ENCODE data around the gene IPO11. TPM values are rescaled to one million over a fixed set of nuclear protein-coding genes. Genes with fewer than 3 reads are reported as not detected.

IPO11 gene
- total and polyA plus RNA-seq, 4 donors = 4.7 to 20.6 (median 9.0) TPM

GRCh38 chr5:62450259-62450658 is 37.7 kb downstream of the IPO11 start:
- no peaks in the 10 kb centered on the region for H3K27me3 ChIP-seq (ENCODE audit: control insufficient read depth in 4 of 4, insufficient read depth in 4 of 4, low read length in 3 of 4)
- no peak for DNase-seq (ENCODE audit: low spot score)
- WGBS = 93% methylated on average over 2 of the region's 2 CpGs
- no peak overlapping the region for H3K9ac ChIP-seq (ENCODE audit: low read depth in 1 of 2, low read length in 2 of 2)
- no peak overlapping the region for H3K4me3 ChIP-seq (ENCODE audit: low read depth in 1 of 3, low read length in 3 of 3)
- H3K27ac ChIP-seq (ENCODE audit: low read depth in 1 of 2, low read length in 2 of 2) = no peak overlapping the region
- H3K4me1 ChIP-seq (ENCODE audit: control insufficient read depth in 4 of 4, insufficient read depth in 4 of 4, low read length in 3 of 4) = no peaks in the 10 kb centered on the region
- TF ChIP-seq FOXA2 (IDR thresholded peaks at IDR 0.05) = no peak
- TF ChIP-seq RXRA (IDR thresholded peaks at IDR 0.05) = no peak
- no peak for TF ChIP-seq FOXA1 (IDR thresholded peaks at IDR 0.05)
- no peak for TF ChIP-seq HNF4A (conservative IDR thresholded peaks at IDR 0.05)
- no peak for TF ChIP-seq TAF1 (conservative IDR thresholded peaks at IDR 0.05)
- no peak for TF ChIP-seq YY1 (IDR thresholded peaks at IDR 0.05)
- TF ChIP-seq GABPA (IDR thresholded peaks at IDR 0.05 in 1 of 2, conservative IDR thresholded peaks at IDR 0.05 in 1 of 2) = no peak
- TF ChIP-seq CTCF (IDR thresholded peaks at IDR 0.05; ENCODE audit: low read depth, low read length, missing input control) = no peak
- TF ChIP-seq REST (IDR thresholded peaks at IDR 0.05) = no peak
- no peak for TF ChIP-seq SP1 (IDR thresholded peaks at IDR 0.05)
- TF ChIP-seq HNF4G (IDR thresholded peaks at IDR 0.05) = no peak
- TF ChIP-seq RAD21 (IDR thresholded peaks at IDR 0.05) = no peak
- no peak for TF ChIP-seq JUND (IDR thresholded peaks at IDR 0.05)
- no peak for TF ChIP-seq MAX (IDR thresholded peaks at IDR 0.05)
- TF ChIP-seq ATF3 (IDR thresholded peaks at IDR 0.05) = no peak
- no peak for TF ChIP-seq ZBTB33 (IDR thresholded peaks at IDR 0.05)
- no peaks in the 10 kb centered on the region for H3K9me3 ChIP-seq (ENCODE audit: control insufficient read depth in 4 of 4, low read length in 3 of 4)
- H3K36me3 ChIP-seq (ENCODE audit: control insufficient read depth in 4 of 4, insufficient read depth in 3 of 4, low read depth in 1 of 4, low read length in 3 of 4) = peaks cover 3 to 15% (median 7%) of the 10 kb centered on the region in 4 donors

GRCh38 chr5:62457071-62457470 is 44.5 kb downstream of the IPO11 start:
- H3K27me3 ChIP-seq (ENCODE audit: control insufficient read depth in 4 of 4, insufficient read depth in 4 of 4, low read length in 3 of 4) = no peaks in the 10 kb centered on the region
- H3K4me3 ChIP-seq (ENCODE audit: low read depth in 1 of 3, low read length in 3 of 3) = no peak overlapping the region
- no peak for DNase-seq (ENCODE audit: low spot score)
- H3K4me1 ChIP-seq (ENCODE audit: control insufficient read depth in 4 of 4, insufficient read depth in 4 of 4, low read length in 3 of 4) = no peaks in the 10 kb centered on the region
- no peak for TF ChIP-seq SP1 (IDR thresholded peaks at IDR 0.05)
- TF ChIP-seq ATF3 (IDR thresholded peaks at IDR 0.05) = no peak
- no peak for TF ChIP-seq FOXA1 (IDR thresholded peaks at IDR 0.05)
- no peak for TF ChIP-seq JUND (IDR thresholded peaks at IDR 0.05)
- TF ChIP-seq NR2F2 (IDR thresholded peaks at IDR 0.05) = no peak
- TF ChIP-seq CTCF (IDR thresholded peaks at IDR 0.05; ENCODE audit: low read depth, low read length, missing input control) = no peak
- no peak for TF ChIP-seq RAD21 (IDR thresholded peaks at IDR 0.05)
- TF ChIP-seq YY1 (IDR thresholded peaks at IDR 0.05) = no peak
- no peak overlapping the region for H3K27ac ChIP-seq (ENCODE audit: low read depth in 1 of 2, low read length in 2 of 2)
- H3K9me3 ChIP-seq (ENCODE audit: control insufficient read depth in 4 of 4, low read length in 3 of 4) = no peaks in the 10 kb centered on the region
- H3K9ac ChIP-seq (ENCODE audit: low read depth in 1 of 2, low read length in 2 of 2) = no peak overlapping the region
- peaks cover 0 to 9% (median 2%) of the 10 kb centered on the region in 4 donors for H3K36me3 ChIP-seq (ENCODE audit: control insufficient read depth in 4 of 4, insufficient read depth in 3 of 4, low read depth in 1 of 4, low read length in 3 of 4)
- 100% methylated on average over 1 of the region's 1 CpG for WGBS

All from liver (tissue), 9 donors.